Endodermal cell (in vitro differentiated cells): ENCODE measurements around the gene TBC1D9B. TPM values are rescaled to one million over a fixed set of nuclear protein-coding genes. Genes with fewer than 3 reads are reported as not detected.

Source experiments
- DNase-seq: peaks from one replicate; pipeline ENCODE4 v3.0.0-alpha.2; 2017
- H3K27ac ChIP-seq: 2 replicates; pipeline ENCODE4 v1.5.1; 2013; ENCODE audit warnings: mild to moderate bottlenecking, low read depth, low read length, moderate library complexity
- H3K27me3 ChIP-seq: 2 replicates; pipeline ENCODE4 v1.6.1; 2013; ENCODE audit warnings: mild to moderate bottlenecking, low read length, moderate library complexity; ENCODE audit not compliant: insufficient read depth, control insufficient read depth, poor library complexity, severe bottlenecking
- H3K36me3 ChIP-seq: 2 replicates; pipeline ENCODE4 v1.7.0; 2013; ENCODE audit warnings: mild to moderate bottlenecking, low read length, moderate library complexity; ENCODE audit not compliant: control insufficient read depth, insufficient read depth
- H3K4me1 ChIP-seq: one replicate; pipeline ENCODE4 v1.7.0; 2013; ENCODE audit warnings: low read length; ENCODE audit not compliant: control insufficient read depth, insufficient read depth
- H3K4me3 ChIP-seq: 2 replicates; pipeline ENCODE4 v1.5.1; 2013; ENCODE audit warnings: mild to moderate bottlenecking, low read length, moderate library complexity
- H3K9ac ChIP-seq: 2 replicates; pipeline ENCODE4 v1.6.1; 2013; ENCODE audit warnings: mild to moderate bottlenecking, low read length, moderate library complexity; ENCODE audit not compliant: poor library complexity, severe bottlenecking; ENCODE audit errors: extremely low read depth
- H3K9me3 ChIP-seq: 2 replicates; pipeline ENCODE4 v1.6.1; 2013; ENCODE audit warnings: mild to moderate bottlenecking, low read length, moderate library complexity; ENCODE audit not compliant: control insufficient read depth
- H3K27ac Mint-ChIP-seq: 2 replicates; pipeline ENCODE4 v1.8.0; 2020; ENCODE audit warnings: mixed read lengths
- H3K27me3 Mint-ChIP-seq: 2 replicates; pipeline ENCODE4 v1.8.0; 2021; ENCODE audit warnings: mild to moderate bottlenecking, mixed read lengths; ENCODE audit not compliant: insufficient read depth
- H3K36me3 Mint-ChIP-seq: 2 replicates; pipeline ENCODE4 v1.8.0; 2020; ENCODE audit warnings: low read depth, mixed read lengths
- H3K4me1 Mint-ChIP-seq: 2 replicates; pipeline ENCODE4 v1.8.0; 2020; ENCODE audit warnings: mixed read lengths
- H3K4me3 Mint-ChIP-seq: 2 replicates; pipeline ENCODE4 v1.8.0; 2020; ENCODE audit warnings: mild to moderate bottlenecking, moderate library complexity, mixed read lengths
- H3K9me3 Mint-ChIP-seq: 2 replicates; pipeline ENCODE4 v1.8.0; 2020; ENCODE audit warnings: mild to moderate bottlenecking, mixed read lengths
- WGBS, 2 experiments: methylation state at CpG; one replicate each; pipeline versions ENCODE4 v1.1.5 to v1.1.7; 2013; ENCODE audit warnings: missing lambda C conversion rate in 2 of 2, mixed read lengths in 1 of 2; ENCODE audit not compliant: insufficient coverage in 1 of 2, insufficient read length in 1 of 2; 5-methylcytosine and 5-hydroxymethylcytosine counted together
- total RNA-seq, 2 donors: library from RNA; stranded (reverse); fragmentation: NEBNext Ultra II Directional in 1 of 2; extraction: Animal tissue kit (Norgen Biotek cat#: 25700) in 1 of 2; gene quantifications; 2 replicates in 1 of 2; 3 replicates in 1 of 2; pipeline ENCODE4 v1.2.1, GENCODE V29; 2021
- TF ChIP-seq, protein P1 (sequence below): fragments of 200-600 bp; sonication (generic); conservative IDR thresholded peaks from 2 replicates; pipeline ENCODE4 v1.5.0; 2021; ENCODE audit warnings: antibody characterized with exemption, mild to moderate bottlenecking

The TBC1D9B gene
- total RNA-seq, 2 donors from 2014 or later = 118 to 127 TPM

DNA sequence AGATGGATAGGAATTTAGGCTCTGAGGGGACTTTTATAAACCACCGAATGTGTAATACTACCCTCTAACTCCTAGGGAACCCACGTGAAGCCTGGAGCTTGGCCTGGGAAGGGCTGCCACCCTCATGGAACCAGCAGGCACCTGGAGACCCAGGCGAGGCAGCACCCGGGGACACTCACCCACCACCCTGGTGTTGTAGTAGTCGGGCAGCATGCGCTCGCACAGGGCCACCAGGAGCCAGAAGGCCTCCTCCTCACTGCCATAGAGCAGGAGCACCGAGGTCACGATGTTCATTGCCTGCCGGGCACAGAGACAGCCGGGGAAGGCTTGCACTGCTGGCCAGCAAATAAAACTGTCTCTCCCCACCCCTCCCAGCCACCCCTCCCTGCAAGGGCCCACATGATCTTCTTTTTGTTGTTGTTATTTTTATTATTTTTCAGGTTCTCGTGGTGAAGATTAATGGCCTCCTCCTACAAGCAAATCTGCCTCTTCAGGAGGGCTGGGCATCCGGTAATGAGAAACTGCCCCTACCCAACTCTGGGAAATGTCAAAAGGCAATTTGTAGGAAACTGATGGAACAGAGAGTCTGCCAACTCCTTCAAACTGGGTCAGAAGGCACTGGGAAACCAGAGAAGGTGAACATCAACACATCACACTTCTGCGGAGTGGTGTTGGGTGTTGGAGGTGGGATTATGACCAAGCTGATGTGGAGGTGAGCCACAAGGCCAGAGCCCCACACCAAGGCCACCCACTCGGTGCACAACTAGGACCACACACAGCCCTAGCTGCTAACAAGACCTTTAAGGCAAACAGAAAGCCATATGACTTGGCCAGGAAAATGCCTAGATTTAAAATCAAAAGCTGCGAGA lies 31.7 kb downstream of the TBC1D9B start:
- Mint-ChIP-seq H3K4me3 (no peak overlapping the region), H3K27me3 (no peaks in the 10 kb centered on the region), H3K9me3 (no peaks in the 10 kb centered on the region), H3K27ac (no peak overlapping the region), H3K36me3 (peaks cover 45% of the 10 kb centered on the region), H3K4me1 (no peaks in the 10 kb centered on the region)
- H3K4me3 ChIP-seq = no peak overlapping the region
- H3K36me3 ChIP-seq = peaks cover 33% of the 10 kb centered on the region
- no peaks in the 10 kb centered on the region for H3K27me3 ChIP-seq
- no peaks in the 10 kb centered on the region for H3K4me1 ChIP-seq
- 85 to 92% methylated on average over 10 to 16 of the region's 16 CpGs for WGBS, 2 experiments
- TF ChIP-seq, protein P1, sequence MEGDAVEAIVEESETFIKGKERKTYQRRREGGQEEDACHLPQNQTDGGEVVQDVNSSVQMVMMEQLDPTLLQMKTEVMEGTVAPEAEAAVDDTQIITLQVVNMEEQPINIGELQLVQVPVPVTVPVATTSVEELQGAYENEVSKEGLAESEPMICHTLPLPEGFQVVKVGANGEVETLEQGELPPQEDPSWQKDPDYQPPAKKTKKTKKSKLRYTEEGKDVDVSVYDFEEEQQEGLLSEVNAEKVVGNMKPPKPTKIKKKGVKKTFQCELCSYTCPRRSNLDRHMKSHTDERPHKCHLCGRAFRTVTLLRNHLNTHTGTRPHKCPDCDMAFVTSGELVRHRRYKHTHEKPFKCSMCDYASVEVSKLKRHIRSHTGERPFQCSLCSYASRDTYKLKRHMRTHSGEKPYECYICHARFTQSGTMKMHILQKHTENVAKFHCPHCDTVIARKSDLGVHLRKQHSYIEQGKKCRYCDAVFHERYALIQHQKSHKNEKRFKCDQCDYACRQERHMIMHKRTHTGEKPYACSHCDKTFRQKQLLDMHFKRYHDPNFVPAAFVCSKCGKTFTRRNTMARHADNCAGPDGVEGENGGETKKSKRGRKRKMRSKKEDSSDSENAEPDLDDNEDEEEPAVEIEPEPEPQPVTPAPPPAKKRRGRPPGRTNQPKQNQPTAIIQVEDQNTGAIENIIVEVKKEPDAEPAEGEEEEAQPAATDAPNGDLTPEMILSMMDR = no peak
- DNase-seq = no peak
- H3K9ac ChIP-seq = no peak overlapping the region
- no peaks in the 10 kb centered on the region for H3K9me3 ChIP-seq
- no peak overlapping the region for H3K27ac ChIP-seq

- Histone ChIP-seq H3K9ac (no peak overlapping the region), H3K27me3 (no peaks in the 10 kb centered on the region), H3K36me3 (peaks cover 41% of the 10 kb centered on the region), H3K9me3 (no peaks in the 10 kb centered on the region), H3K4me3 (no peak overlapping the region), H3K27ac (no peak overlapping the region), H3K4me1 (no peaks in the 10 kb centered on the region)
- Mint-ChIP-seq H3K36me3 (peaks cover 51% of the 10 kb centered on the region), H3K27me3 (no peaks in the 10 kb centered on the region), H3K9me3 (no peaks in the 10 kb centered on the region), H3K4me1 (peaks cover 3% of the 10 kb centered on the region), H3K4me3 (no peak overlapping the region), H3K27ac (no peak overlapping the region)
- DNase-seq = no peak
- TF ChIP-seq, protein P1 = no peak
- 97 to 98% methylated on average over 19 to 28 of the region's 28 CpGs for WGBS, 2 experiments
Observed at GRCh38 chr5:179874536-179875292, 33.0 kb downstream of the TBC1D9B start.

DNA sequence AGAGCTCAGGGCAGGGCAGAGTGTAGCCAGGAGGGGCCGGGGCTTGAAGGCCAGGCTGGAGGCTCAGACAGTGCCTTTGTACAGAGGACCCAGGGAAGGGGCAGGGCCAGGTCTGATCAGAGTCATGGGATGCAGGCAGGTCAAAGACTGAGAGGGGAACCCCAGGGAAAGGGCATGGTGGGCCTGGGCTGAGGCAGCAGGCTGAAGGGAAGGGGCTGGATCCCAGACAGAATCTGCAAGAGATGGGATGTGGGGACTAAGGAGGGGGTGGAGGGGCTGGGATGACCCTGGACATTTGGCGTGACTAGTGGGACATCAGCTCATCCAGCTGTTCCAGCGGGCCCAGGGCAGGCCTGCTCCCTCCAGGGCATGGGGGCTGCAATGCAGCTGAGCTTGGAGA lies 33.6 kb downstream of the TBC1D9B start:
- 94 to 100% methylated on average over 2 to 3 of the region's 3 CpGs for WGBS, 2 experiments
- no peak for DNase-seq
- no peak overlapping the region for H3K27ac Mint-ChIP-seq
- no peak overlapping the region for H3K4me3 ChIP-seq
- H3K27me3 ChIP-seq = no peaks in the 10 kb centered on the region
- peaks cover 47% of the 10 kb centered on the region for H3K36me3 ChIP-seq
- peaks cover 52% of the 10 kb centered on the region for H3K36me3 Mint-ChIP-seq
- no peaks in the 10 kb centered on the region for H3K9me3 ChIP-seq
- no peaks in the 10 kb centered on the region for H3K27me3 Mint-ChIP-seq
- no peak overlapping the region for H3K9ac ChIP-seq
- H3K4me1 Mint-ChIP-seq = peaks cover 3% of the 10 kb centered on the region
- TF ChIP-seq, protein P1 = no peak
- no peaks in the 10 kb centered on the region for H3K9me3 Mint-ChIP-seq
- H3K4me3 Mint-ChIP-seq = no peak overlapping the region
- no peak overlapping the region for H3K27ac ChIP-seq
- H3K4me1 ChIP-seq = no peaks in the 10 kb centered on the region
